Mesendoderm (in vitro differentiated cells): ENCODE measurements around the gene ZNF274.
"Not testable (repeated sequence)": the region's sequence is repeated elsewhere in the genome, so short reads cannot be mapped to it uniquely, and the experiment has no call there.

Source experiments
- DNase-seq: peaks from one replicate; pipeline ENCODE4 v3.0.0; 2013
- H2AK5ac ChIP-seq: 2 replicates; pipeline ENCODE4 v1.6.1; 2013; ENCODE audit warnings: low read length, inconsistent platforms
- H2BK120ac ChIP-seq: 2 replicates; pipeline ENCODE4 v1.6.1; 2013; ENCODE audit warnings: low read depth, mild to moderate bottlenecking, low read length, moderate library complexity, mixed read lengths
- H2BK15ac ChIP-seq: replicated peaks from 2 replicates; pipeline ENCODE4 v1.6.1; 2013; ENCODE audit warnings: low read depth, mild to moderate bottlenecking, moderate library complexity
- H2BK5ac ChIP-seq: 2 replicates; pipeline ENCODE4 v1.6.1; 2013; ENCODE audit warnings: low read length, inconsistent platforms
- H3K18ac ChIP-seq: 2 replicates; pipeline ENCODE4 v1.6.1; 2013; ENCODE audit warnings: mild to moderate bottlenecking, low read length, mixed read lengths
- H3K23ac ChIP-seq: one replicate; pipeline ENCODE4 v1.6.1; 2013; ENCODE audit warnings: low read length
- H3K27ac ChIP-seq: 2 replicates; pipeline ENCODE4 v1.5.1; 2013; ENCODE audit warnings: low read depth, mild to moderate bottlenecking, inconsistent platforms, low read length, moderate library complexity
- H3K27me3 ChIP-seq: 2 replicates; pipeline ENCODE4 v1.6.1; 2013; ENCODE audit warnings: low read length, control low read depth, mild to moderate bottlenecking, inconsistent platforms; ENCODE audit not compliant: insufficient read depth, poor library complexity
- H3K36me3 ChIP-seq: 2 replicates; pipeline ENCODE4 v1.6.1; 2013; ENCODE audit warnings: low read length, inconsistent platforms; ENCODE audit not compliant: control insufficient read depth, insufficient read depth
- H3K4ac ChIP-seq: one replicate; pipeline ENCODE4 v1.6.1; 2013; ENCODE audit warnings: low read depth, mild to moderate bottlenecking, low read length, moderate library complexity
- H3K4me1 ChIP-seq: 2 replicates; pipeline ENCODE4 v1.6.1; 2013; ENCODE audit warnings: low read depth, low read length, inconsistent platforms; ENCODE audit not compliant: control insufficient read depth
- H3K4me2 ChIP-seq: 2 replicates; pipeline ENCODE4 v1.6.1; 2013; ENCODE audit warnings: low read length
- H3K4me3 ChIP-seq: 2 replicates; pipeline ENCODE4 v1.5.1; 2013; ENCODE audit warnings: mild to moderate bottlenecking, low read length
- H3K56ac ChIP-seq: one replicate; pipeline ENCODE4 v1.6.1; 2013; ENCODE audit warnings: low read length
- H3K79me1 ChIP-seq: 2 replicates; pipeline ENCODE4 v1.6.1; 2013; ENCODE audit warnings: low read length, inconsistent platforms
- H3K79me2 ChIP-seq: 2 replicates; pipeline ENCODE4 v1.6.1; 2013; ENCODE audit warnings: mild to moderate bottlenecking, low read length; ENCODE audit not compliant: control insufficient read depth, insufficient read depth
- H3K9ac ChIP-seq: 2 replicates; pipeline ENCODE4 v1.6.1; 2013; ENCODE audit warnings: low read length, inconsistent platforms
- H4K5ac ChIP-seq: one replicate; pipeline ENCODE4 v1.6.1; 2013; ENCODE audit warnings: low read length
- H4K8ac ChIP-seq: one replicate; pipeline ENCODE4 v1.6.1; 2013; ENCODE audit warnings: low read depth, mild to moderate bottlenecking, control low read depth, low read length, moderate library complexity
- WGBS: extraction: QIAGEN DNeasy Blood & Tissue Kit; methylation state at CpG from one replicate; pipeline ENCODE4 v1.1.7; 2013; ENCODE audit warnings: low lambda C conversion rate, missing lambda C conversion rate; ENCODE audit not compliant: insufficient coverage; ENCODE audit errors: extremely low coverage; 5-methylcytosine and 5-hydroxymethylcytosine counted together

ZNF274 gene

GRCh38 chr19:58252102-58252685 is 69.3 kb downstream of the ZNF274 start:
- no peak overlapping the region for H2BK15ac ChIP-seq
- H3K27me3 ChIP-seq = no peaks in the 10 kb centered on the region
- no peak overlapping the region for H3K23ac ChIP-seq
- DNase-seq = peak; percentile 75
- no peak overlapping the region for H2AK5ac ChIP-seq
- H3K4me2 ChIP-seq = no peak overlapping the region
- no peak overlapping the region for H4K8ac ChIP-seq
- H3K36me3 ChIP-seq = peaks cover 43% of the 10 kb centered on the region
- H2BK5ac ChIP-seq = no peak overlapping the region
- WGBS = 100% methylated on average over 1 of the region's 2 CpGs
- H3K79me2 ChIP-seq = no peaks in the 10 kb centered on the region
- no peak overlapping the region for H2BK120ac ChIP-seq
- no peak overlapping the region for H3K9ac ChIP-seq
- no peak overlapping the region for H4K5ac ChIP-seq
- H3K56ac ChIP-seq = no peak overlapping the region
- H3K79me1 ChIP-seq = no peaks in the 10 kb centered on the region
- peak overlapping the region; percentile 22 for H3K4me3 ChIP-seq
- H3K4me1 ChIP-seq = no peaks in the 10 kb centered on the region
- no peak overlapping the region for H3K18ac ChIP-seq
- no peak overlapping the region for H3K4ac ChIP-seq
- no peak overlapping the region for H3K27ac ChIP-seq

DNA sequence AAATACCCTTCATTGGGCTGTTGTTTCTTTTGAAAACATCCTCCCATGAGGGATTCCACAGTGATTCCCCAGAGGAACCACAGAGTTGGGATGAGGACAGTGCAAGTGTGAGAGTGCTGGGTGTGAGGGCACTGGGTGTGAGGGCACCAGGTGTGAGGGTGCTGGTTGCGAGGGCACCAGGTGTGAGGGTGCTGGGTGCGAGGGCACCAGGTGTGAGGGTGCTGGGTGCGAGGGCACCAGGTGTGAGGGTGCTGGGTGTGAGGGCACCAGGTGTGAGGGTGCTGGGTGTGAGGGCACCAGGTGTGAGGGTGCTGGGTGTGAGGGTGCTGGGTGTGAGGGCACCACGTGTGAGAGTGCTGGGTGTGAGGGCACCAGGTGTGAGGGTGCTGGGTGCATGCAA is 75.4 kb downstream of the ZNF274 start:
- H3K79me2 ChIP-seq, H3K79me1 ChIP-seq, DNase-seq, H3K4ac ChIP-seq, H3K27ac ChIP-seq, H2BK5ac ChIP-seq, H4K5ac ChIP-seq, H3K18ac ChIP-seq, H3K4me1 ChIP-seq, H4K8ac ChIP-seq, H3K27me3 ChIP-seq, H3K23ac ChIP-seq, H2BK120ac ChIP-seq, H2BK15ac ChIP-seq, H3K9ac ChIP-seq, H3K4me2 ChIP-seq, H3K56ac ChIP-seq, H2AK5ac ChIP-seq: not testable (repeated sequence)
- no CpG with 5 or more reads among the region's 4 CpGs for WGBS
- Histone ChIP-seq H3K4me3 (peak overlapping the region; percentile 4), H3K36me3 (peaks cover 51% of the 10 kb centered on the region)

DNA sequence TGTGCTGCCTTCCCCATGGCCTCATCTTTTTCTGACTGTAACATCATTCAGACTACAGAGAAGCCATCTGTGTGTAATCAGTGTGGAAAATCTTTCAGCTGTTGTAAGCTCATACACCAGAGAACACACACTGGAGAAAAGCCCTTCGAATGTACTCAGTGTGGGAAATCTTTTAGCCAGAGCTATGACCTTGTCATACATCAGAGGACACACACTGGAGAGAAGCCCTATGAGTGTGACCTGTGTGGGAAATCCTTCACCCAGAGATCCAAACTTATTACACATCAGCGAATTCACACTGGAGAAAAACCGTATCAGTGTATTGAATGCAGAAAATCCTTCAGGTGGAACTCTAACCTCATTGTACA is 78.7 kb downstream of the ZNF274 start:
- Histone ChIP-seq H3K9ac (no peak overlapping the region), H3K79me1 (no peaks in the 10 kb centered on the region), H2AK5ac (no peak overlapping the region), H2BK120ac (no peak overlapping the region), H3K36me3 (peaks cover 39% of the 10 kb centered on the region), H2BK15ac (no peak overlapping the region), H3K4me1 (no peaks in the 10 kb centered on the region), H3K4me3 (peak overlapping the region; percentile 40), H2BK5ac (no peak overlapping the region), H3K4me2 (no peak overlapping the region), H3K56ac (no peak overlapping the region), H3K79me2 (no peaks in the 10 kb centered on the region), H3K4ac (no peak overlapping the region), H3K18ac (no peak overlapping the region), H3K27ac (no peak overlapping the region), H4K5ac (no peak overlapping the region), H3K23ac (no peak overlapping the region), H4K8ac (no peak overlapping the region), H3K27me3 (no peaks in the 10 kb centered on the region)
- DNase-seq = peak; percentile 57
- WGBS = no CpG with 5 or more reads among the region's 3 CpGs

DNA sequence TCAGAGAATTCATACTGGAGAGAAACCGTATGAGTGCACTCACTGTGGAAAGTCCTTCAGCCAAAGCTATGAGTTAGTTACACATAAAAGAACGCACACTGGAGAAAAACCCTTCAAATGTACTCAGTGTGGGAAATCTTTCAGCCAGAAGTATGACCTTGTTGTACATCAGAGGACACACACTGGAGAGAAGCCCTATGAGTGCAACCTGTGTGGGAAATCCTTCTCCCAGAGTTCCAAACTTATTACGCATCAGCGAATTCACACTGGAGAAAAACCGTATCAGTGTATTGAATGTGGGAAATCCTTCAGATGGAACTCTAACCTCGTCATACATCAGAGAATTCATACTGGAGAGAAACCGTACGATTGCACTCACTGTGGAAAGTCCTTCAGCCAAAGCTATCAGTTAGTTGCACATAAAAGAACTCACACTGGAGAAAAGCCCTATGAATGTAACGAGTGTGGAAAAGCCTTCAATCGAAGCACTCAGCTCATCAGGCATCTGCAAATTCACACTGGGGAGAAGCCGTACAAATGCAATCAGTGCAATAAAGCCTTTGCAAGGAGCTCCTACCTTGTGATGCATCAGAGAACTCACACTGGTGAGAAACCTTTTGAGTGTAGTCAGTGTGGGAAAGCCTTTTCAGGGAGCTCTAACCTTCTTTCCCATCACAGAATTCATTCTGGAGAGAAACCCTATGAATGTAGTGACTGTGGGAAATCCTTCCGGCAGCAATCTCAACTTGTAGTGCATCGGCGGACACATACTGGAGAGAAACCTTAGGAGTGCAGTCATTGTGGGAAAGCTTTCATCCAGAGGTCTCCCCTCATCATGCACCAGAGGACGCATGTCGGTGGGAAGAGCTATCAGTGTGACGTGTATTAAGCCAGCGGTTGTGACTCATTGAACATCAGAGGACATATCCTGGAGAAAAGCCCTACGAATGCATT is 79.4 kb downstream of the ZNF274 start:
- Histone ChIP-seq H3K18ac (no peak overlapping the region), H2AK5ac (no peak overlapping the region), H3K9ac (no peak overlapping the region), H3K36me3 (peaks cover 37% of the 10 kb centered on the region), H3K56ac (no peak overlapping the region), H4K8ac (no peak overlapping the region), H3K4me1 (no peaks in the 10 kb centered on the region), H3K27ac (no peak overlapping the region), H2BK15ac (no peak overlapping the region), H2BK120ac (no peak overlapping the region), H3K4ac (no peak overlapping the region), H3K79me2 (no peaks in the 10 kb centered on the region), H2BK5ac (no peak overlapping the region), H3K23ac (no peak overlapping the region), H3K4me2 (no peak overlapping the region), H3K4me3 (peak overlapping the region; percentile 67), H3K79me1 (no peaks in the 10 kb centered on the region), H4K5ac (no peak overlapping the region), H3K27me3 (no peaks in the 10 kb centered on the region)
- DNase-seq = peak; percentile 65
- WGBS = no CpG with 5 or more reads among the region's 19 CpGs

DNA sequence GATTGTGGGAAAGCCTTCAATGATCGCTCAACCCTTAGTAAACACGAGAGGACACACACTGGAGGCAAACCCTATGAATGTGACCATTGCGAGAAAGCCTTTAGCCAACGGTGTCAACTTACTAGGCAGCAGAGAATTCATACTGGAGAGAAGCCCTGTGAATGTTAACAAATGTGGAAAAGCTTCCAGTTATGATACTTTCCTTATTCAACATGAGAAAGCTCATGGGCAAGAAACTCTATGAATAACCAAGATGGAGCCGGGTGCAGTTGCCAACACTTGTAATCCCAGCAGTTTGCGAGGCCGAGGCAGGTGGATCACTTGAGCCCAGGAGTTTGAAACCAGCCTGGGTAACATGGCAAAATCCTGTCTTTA is 80.0 kb downstream of the ZNF274 start:
- H3K79me2 ChIP-seq = no peaks in the 10 kb centered on the region
- no peak overlapping the region for H3K4me2 ChIP-seq
- no peak overlapping the region for H2BK15ac ChIP-seq
- H3K4me3 ChIP-seq = peak overlapping the region; percentile 67
- H4K8ac ChIP-seq = no peak overlapping the region
- no peak overlapping the region for H2BK5ac ChIP-seq
- H3K18ac ChIP-seq = no peak overlapping the region
- no peak overlapping the region for H3K56ac ChIP-seq
- no peak overlapping the region for H3K27ac ChIP-seq
- H3K4me1 ChIP-seq = no peaks in the 10 kb centered on the region
- no peak overlapping the region for H2AK5ac ChIP-seq
- H3K4ac ChIP-seq = no peak overlapping the region
- no peak overlapping the region for H2BK120ac ChIP-seq
- no peaks in the 10 kb centered on the region for H3K79me1 ChIP-seq
- H4K5ac ChIP-seq = no peak overlapping the region
- H3K9ac ChIP-seq = no peak overlapping the region
- no peak overlapping the region for H3K23ac ChIP-seq
- no CpG with 5 or more reads among the region's 7 CpGs for WGBS
- no peak for DNase-seq
- H3K27me3 ChIP-seq = no peaks in the 10 kb centered on the region
- H3K36me3 ChIP-seq = peaks cover 33% of the 10 kb centered on the region
